MM.1S (cell line): Measurements from ENCODE around the gene IGF1R.

Experiments
- CTCF ChIP-seq: fragments of 300-600 bp; sonication (generic); IDR thresholded peaks from 2 replicates; pipeline ENCODE4 v1.5.1; 2016; ENCODE audit warnings: antibody characterized with exemption, low read length, mixed read lengths
- EZH2 ChIP-seq: fragments of 300-600 bp; sonication (generic); optimal IDR thresholded peaks from 2 replicates; pipeline ENCODE3; 2017; ENCODE audit warnings: low read depth, mild to moderate bottlenecking, antibody characterized with exemption, low read length, mixed read lengths
- EZH2phosphoT487 ChIP-seq: fragments of 300-600 bp; sonication (generic); IDR thresholded peaks from 2 replicates; pipeline ENCODE4 v1.6.1; 2018; ENCODE audit warnings: antibody characterized with exemption, low read length

DNA sequence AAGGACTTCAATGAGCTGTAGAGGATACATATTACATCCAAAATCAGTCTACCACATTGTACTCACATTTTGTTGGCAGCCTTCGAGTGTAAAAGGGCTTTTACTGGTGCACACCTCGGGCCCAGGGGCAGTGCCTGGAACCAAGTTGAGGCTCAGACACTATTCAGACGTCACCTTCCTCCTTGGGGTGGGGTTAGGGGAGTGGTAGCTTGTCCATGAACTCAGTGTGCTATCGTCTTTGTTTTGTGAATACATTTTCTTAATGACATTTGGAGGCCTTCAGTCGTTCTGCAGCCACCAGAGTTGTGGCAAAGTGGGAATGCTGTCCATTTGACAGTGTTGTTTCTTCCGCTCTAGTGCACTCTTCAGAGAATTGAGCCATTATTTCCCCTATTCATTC is 245.1 kb downstream of the IGF1R start:
- no peak for TF ChIP-seq CTCF
- TF ChIP-seq EZH2 = no peak
- no peak for TF ChIP-seq EZH2phosphoT487
